Muscle of arm (tissue), 12 donors: ENCODE measurements around the gene IPO13. TPM values are rescaled to one million over a fixed set of nuclear protein-coding genes. Genes with fewer than 3 reads are reported as not detected.
A peak's percentile ranks its signal among the peaks of the same experiment; 100 is the strongest.

Experiments
- DNase-seq: peaks from one replicate; pipeline ENCODE4 v3.0.0-alpha.2; 2013
- polyA plus RNA-seq, 12 donors: library from polyadenylated mRNA; unstranded; fragments of 120-200 nt; gene quantifications; one replicate each; pipeline ENCODE4 v1.2.1, GENCODE V29; 2013; ENCODE audit not compliant: insufficient read length in 12 of 12

Gene IPO13
- polyA plus RNA-seq, 12 donors = 18.8 to 54.5 (median 25.7) TPM; not detected in 1

- DNase-seq = no peak
Measured at GRCh38 chr1:43949678-43950077, 2.9 kb downstream of the IPO13 start.

- no peak for DNase-seq
Measured at GRCh38 chr1:43951021-43951985, 4.6 kb downstream of the IPO13 start.

GRCh38 chr1:43952731-43953346 is 6.1 kb downstream of the IPO13 start:
- DNase-seq = no peak

GRCh38 chr1:43953361-43953760 is 6.6 kb downstream of the IPO13 start:
- no peak for DNase-seq

GRCh38 chr1:43954036-43954435 is 7.3 kb downstream of the IPO13 start:
- no peak for DNase-seq

- DNase-seq = no peak
Measured at GRCh38 chr1:43956234-43956633, 9.5 kb downstream of the IPO13 start.

GRCh38 chr1:43957407-43958040 is 10.8 kb downstream of the IPO13 start:
- DNase-seq = no peak

- no peak for DNase-seq
Measured at GRCh38 chr1:43958351-43959255, 11.9 kb downstream of the IPO13 start.

- no peak for DNase-seq
Measured at GRCh38 chr1:43960798-43961197, 14.0 kb downstream of the IPO13 start.

- DNase-seq = no peak
Measured at GRCh38 chr1:43961692-43962091, 14.9 kb downstream of the IPO13 start.

- no peak for DNase-seq
Measured at GRCh38 chr1:43962324-43962723, 15.6 kb downstream of the IPO13 start.

GRCh38 chr1:43963006-43963405 is 16.3 kb downstream of the IPO13 start:
- DNase-seq = no peak

GRCh38 chr1:43963890-43964289 is 17.1 kb downstream of the IPO13 start:
- no peak for DNase-seq

GRCh38 chr1:43965316-43965715 is 18.6 kb downstream of the IPO13 start:
- DNase-seq = no peak

GRCh38 chr1:43968348-43968948 is 21.7 kb downstream of the IPO13 start:
- DNase-seq = no peak

GRCh38 chr1:43969416-43969745 is 22.6 kb downstream of the IPO13 start:
- no peak for DNase-seq

GRCh38 chr1:43969746-43970466 is 23.2 kb downstream of the IPO13 start, which contains the start of gene DPH2:
DPH2 (plus strand) TSS chr1:43970010; CDS start chr1:43970176, 166 bp downstream.
- peak; percentile 97 for DNase-seq

- no peak for DNase-seq
Measured at GRCh38 chr1:43970502-43970901, 23.8 kb downstream of the IPO13 start.

GRCh38 chr1:43970911-43971310 is 24.2 kb downstream of the IPO13 start:
- DNase-seq = no peak

GRCh38 chr1:43971336-43971980 is 24.7 kb downstream of the IPO13 start:
- no peak for DNase-seq
